Kidney (tissue), 14 donors: Measurements from ENCODE around the gene PEX5L. TPM values are rescaled to one million over a fixed set of nuclear protein-coding genes. Genes with fewer than 3 reads are reported as not detected.

Experiments used
- DNase-seq, 5 donors: peaks; one replicate each; pipeline ENCODE4 v3.0.0-alpha.2; 2013 to 2020
- FAIRE-seq: peaks from 2 replicates; lab custom pipeline; 2012; peaks lifted over from hg19 to GRCh38; lab: Jason Lieb, UNC
- H3K27ac ChIP-seq, 2 donors: one replicate each; pipeline ENCODE4 v1.7.0; 2013; ENCODE audit warnings: low read depth in 2 of 2, low read length in 2 of 2, inconsistent platforms in 1 of 2
- H3K27me3 ChIP-seq: one replicate; pipeline ENCODE4 v1.7.1; 2013; ENCODE audit warnings: low read length, inconsistent platforms; ENCODE audit not compliant: control insufficient read depth, insufficient read depth
- H3K36me3 ChIP-seq, 3 donors: one replicate each; pipeline versions ENCODE4 v1.7.0 to v1.7.1; 2013; ENCODE audit warnings: low read length in 3 of 3, control low read depth in 1 of 3, inconsistent platforms in 1 of 3; ENCODE audit not compliant: insufficient read depth in 3 of 3, control insufficient read depth in 2 of 3
- H3K4me1 ChIP-seq, 3 donors: one replicate each; pipeline versions ENCODE4 v1.7.0 to v1.7.1; 2013; ENCODE audit warnings: low read length in 3 of 3, inconsistent platforms in 1 of 3, low read depth in 1 of 3; ENCODE audit not compliant: control insufficient read depth in 2 of 3, insufficient read depth in 2 of 3
- H3K4me3 ChIP-seq, 3 donors: one replicate each; pipeline versions ENCODE4 v1.7.0 to v1.8.1; 2013; ENCODE audit warnings: low read length in 3 of 3, control low read depth in 1 of 3, inconsistent platforms in 1 of 3
- H3K9ac ChIP-seq, 3 donors: one replicate each; pipeline versions ENCODE4 v1.7.0 to v1.7.1; 2013; ENCODE audit warnings: low read length in 3 of 3, control low read depth in 1 of 3, inconsistent platforms in 1 of 3
- H3K9me3 ChIP-seq, 3 donors: one replicate each; pipeline versions ENCODE4 v1.7.0 to v1.7.1; 2013; ENCODE audit warnings: low read length in 3 of 3, control low read depth in 1 of 3, inconsistent platforms in 1 of 3; ENCODE audit not compliant: control insufficient read depth in 2 of 3, insufficient read depth in 1 of 3
- intact Hi-C: fragments of 100-400 bp; cut with DNase I; formaldehyde crosslinking; loops from one replicate; pipeline ENCODE4 v1.11.1; 2022
- polyA plus RNA-seq: library from polyadenylated mRNA; stranded (reverse); fragments of 350-450 nt; fragmentation: Illumina TruSeq; extraction: RNeasy Lipid Tissue Mini Kit (QIAGEN cat#74804); gene quantifications from one replicate; pipeline ENCODE4 v1.2.3, GENCODE V29; 2014; ENCODE audit warnings: low read depth, low replicate concordance; ENCODE audit not compliant: insufficient read depth
- total RNA-seq: library from RNA; stranded (reverse); fragmentation: NEBNext Ultra II Directional; extraction: Animal tissue kit (Norgen Biotek cat#: 25700); gene quantifications from one replicate; pipeline ENCODE4 v1.2.1, GENCODE V29; 2021
- TF ChIP-seq, protein P1 (sequence below): IDR thresholded peaks from 3 replicates; pipeline ENCODE4 v1.5.1; 2012; ENCODE audit warnings: mild to moderate bottlenecking, moderate library complexity, borderline replicate concordance; ENCODE audit not compliant: insufficient read depth; ENCODE audit errors: extremely low read depth
- donor health status: control.
- donor health status: control.
- donor health status: control.
- donor health status: control.
- donor health status: control.
- donor health status: DM: yes; HTN: yes; CAD: no.
- donor health status: Normal renal cell carcinoma (clear cell type).

The PEX5L gene
- total and polyA plus RNA-seq, 2 donors from 2014 or later: 0.32 TPM; not detected in 1

GRCh38 chr3:180004542-180004941 lies 32.2 kb downstream of the PEX5L start:
- no peak overlapping the region for H3K9ac ChIP-seq
- H3K27me3 ChIP-seq: no peaks in the 10 kb centered on the region
- DNase-seq (no peak), FAIRE-seq (no peak)
- H3K36me3 ChIP-seq: no peaks in the 10 kb centered on the region
- TF ChIP-seq, protein P1, sequence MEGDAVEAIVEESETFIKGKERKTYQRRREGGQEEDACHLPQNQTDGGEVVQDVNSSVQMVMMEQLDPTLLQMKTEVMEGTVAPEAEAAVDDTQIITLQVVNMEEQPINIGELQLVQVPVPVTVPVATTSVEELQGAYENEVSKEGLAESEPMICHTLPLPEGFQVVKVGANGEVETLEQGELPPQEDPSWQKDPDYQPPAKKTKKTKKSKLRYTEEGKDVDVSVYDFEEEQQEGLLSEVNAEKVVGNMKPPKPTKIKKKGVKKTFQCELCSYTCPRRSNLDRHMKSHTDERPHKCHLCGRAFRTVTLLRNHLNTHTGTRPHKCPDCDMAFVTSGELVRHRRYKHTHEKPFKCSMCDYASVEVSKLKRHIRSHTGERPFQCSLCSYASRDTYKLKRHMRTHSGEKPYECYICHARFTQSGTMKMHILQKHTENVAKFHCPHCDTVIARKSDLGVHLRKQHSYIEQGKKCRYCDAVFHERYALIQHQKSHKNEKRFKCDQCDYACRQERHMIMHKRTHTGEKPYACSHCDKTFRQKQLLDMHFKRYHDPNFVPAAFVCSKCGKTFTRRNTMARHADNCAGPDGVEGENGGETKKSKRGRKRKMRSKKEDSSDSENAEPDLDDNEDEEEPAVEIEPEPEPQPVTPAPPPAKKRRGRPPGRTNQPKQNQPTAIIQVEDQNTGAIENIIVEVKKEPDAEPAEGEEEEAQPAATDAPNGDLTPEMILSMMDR: no peak
- intact Hi-C loops: no loop called here
- H3K9me3 ChIP-seq: peaks cover 0 to 8% (median 4%) of the 10 kb centered on the region in 3 donors
- H3K4me1 ChIP-seq: no peaks in the 10 kb centered on the region
- H3K27ac ChIP-seq: no peak overlapping the region
- no peak overlapping the region for H3K4me3 ChIP-seq

GRCh38 chr3:180002006-180002405 lies 34.7 kb downstream of the PEX5L start:
- no peaks in the 10 kb centered on the region for H3K36me3 ChIP-seq
- no peaks in the 10 kb centered on the region for H3K9me3 ChIP-seq
- no peak overlapping the region for H3K27ac ChIP-seq
- no peak overlapping the region for H3K9ac ChIP-seq
- no peaks in the 10 kb centered on the region for H3K27me3 ChIP-seq
- DNase-seq (no peak), FAIRE-seq (no peak)
- TF ChIP-seq, protein P1: no peak
- intact Hi-C loops: no loop called here
- no peaks in the 10 kb centered on the region for H3K4me1 ChIP-seq
- H3K4me3 ChIP-seq: no peak overlapping the region

DNA sequence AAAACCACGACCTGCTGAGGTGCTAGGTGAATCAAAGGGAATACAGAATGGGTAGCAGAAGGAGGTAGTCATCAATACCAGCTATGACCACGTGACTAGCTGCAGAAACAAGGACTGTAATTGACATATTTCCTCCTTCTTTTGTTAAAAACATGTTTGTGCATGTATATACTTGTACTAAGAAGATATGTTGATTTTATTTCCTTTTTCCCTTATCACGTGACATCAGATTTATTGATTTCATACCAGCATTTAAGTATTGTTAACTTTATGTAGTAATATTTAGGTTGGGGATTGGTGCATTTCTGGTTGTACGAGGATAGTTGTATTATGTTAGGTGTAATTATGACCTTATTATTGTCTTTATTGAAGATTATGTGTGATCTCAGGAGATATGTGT lies 36.2 kb downstream of the PEX5L start:
- FAIRE-seq: no peak

More for the DNA sequence above, 36.2 kb downstream of the PEX5L start:
- DNase-seq: no peak
- H3K4me3 ChIP-seq: no peak overlapping the region
- H3K36me3 ChIP-seq: no peaks in the 10 kb centered on the region
- no peaks in the 10 kb centered on the region for H3K4me1 ChIP-seq
- no peaks in the 10 kb centered on the region for H3K27me3 ChIP-seq
- no peak overlapping the region for H3K9ac ChIP-seq
- TF ChIP-seq, protein P1: no peak
- intact Hi-C loops: no loop called here
- no peak overlapping the region for H3K27ac ChIP-seq
- peaks cover 0 to 4% (median 0%) of the 10 kb centered on the region in 3 donors for H3K9me3 ChIP-seq
